ENCODE measurements around the gene TRIO. TPM values are rescaled to one million over a fixed set of nuclear protein-coding genes. Genes with fewer than 3 reads are reported as not detected.
A peak's percentile ranks its signal among the peaks of the same experiment; 100 is the strongest.

Gene TRIO
- total RNA-seq, 2 experiments from 2014 or later = 9.2 to 11.3 TPM

DNA sequence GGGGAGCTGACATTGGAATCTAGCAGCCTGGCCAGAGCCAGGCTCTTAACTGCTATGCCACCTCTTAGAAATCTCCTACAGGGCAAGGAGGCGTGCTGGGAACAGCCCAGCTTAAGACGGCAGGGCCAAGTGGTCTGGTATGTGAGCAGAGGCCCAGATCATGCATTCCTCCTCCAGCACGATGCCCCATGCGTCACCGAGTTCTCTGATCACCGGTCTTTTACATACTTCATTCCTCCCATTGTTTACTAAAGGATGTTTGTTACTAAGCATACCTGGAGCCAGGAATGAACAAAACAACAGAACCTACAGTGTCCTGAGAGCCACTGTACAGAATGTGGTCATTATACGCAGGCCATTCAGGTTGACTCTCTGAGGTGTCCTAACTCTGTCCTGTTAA, 73.8 kb downstream of the TRIO start:
- no peak overlapping the region for H3K4me3 Mint-ChIP-seq
- intact Hi-C loops (cut with DNase I, micrococcal nuclease) = no loop called here
- no peak for ATAC-seq
- H3K9me3 Mint-ChIP-seq (ENCODE audit: low read depth) = no peaks in the 10 kb centered on the region
- ChIA-PET CTCF (no interaction called here), POLR2A (no interaction called here)
- peaks cover 6% of the 10 kb centered on the region for H3K4me1 Mint-ChIP-seq
- peaks cover 7% of the 10 kb centered on the region for H3K27me3 Mint-ChIP-seq
- H3K27ac Mint-ChIP-seq = no peak overlapping the region
- H3K36me3 Mint-ChIP-seq (ENCODE audit: low read depth) = no peaks in the 10 kb centered on the region
- no peak for DNase-seq

GRCh38 chr5:14217587-14217986, 74.4 kb downstream of the TRIO start:
- Mint-ChIP-seq H3K27me3 (peaks cover 8% of the 10 kb centered on the region), H3K27ac (no peak overlapping the region), H3K4me3 (no peak overlapping the region), H3K9me3 (ENCODE audit: low read depth) (no peaks in the 10 kb centered on the region), H3K36me3 (ENCODE audit: low read depth) (no peaks in the 10 kb centered on the region), H3K4me1 (peaks cover 6% of the 10 kb centered on the region)
- ATAC-seq (no peak), DNase-seq (no peak)
- intact Hi-C loops (cut with DNase I, micrococcal nuclease) = no loop called here
- ChIA-PET POLR2A (no interaction called here), CTCF (no interaction called here)

- Mint-ChIP-seq H3K36me3 (ENCODE audit: low read depth) (no peaks in the 10 kb centered on the region), H3K9me3 (ENCODE audit: low read depth) (no peaks in the 10 kb centered on the region), H3K4me1 (peaks cover 6% of the 10 kb centered on the region), H3K4me3 (no peak overlapping the region), H3K27me3 (peaks cover 10% of the 10 kb centered on the region), H3K27ac (no peak overlapping the region)
- ATAC-seq (no peak), DNase-seq (no peak)
- ChIA-PET POLR2A (no interaction called here), CTCF (interaction anchor here (0.9 kb wide), 1 partner anchor 8 kb away, joined by 7 read pairs; no protein-coding TSS in a partner anchor)
- intact Hi-C loops (cut with DNase I, micrococcal nuclease) = no loop called here
Measured at GRCh38 chr5:14218011-14218410, 74.9 kb downstream of the TRIO start.

GRCh38 chr5:14218480-14218879, 75.3 kb downstream of the TRIO start:
- intact Hi-C loops (cut with DNase I, micrococcal nuclease) = no loop called here
- H3K36me3 Mint-ChIP-seq (ENCODE audit: low read depth) = no peaks in the 10 kb centered on the region
- no peak for ATAC-seq

GRCh38 chr5:14218897-14219573, 75.9 kb downstream of the TRIO start:
- H3K9me3 Mint-ChIP-seq (ENCODE audit: low read depth) = no peaks in the 10 kb centered on the region
- intact Hi-C loops (cut with DNase I, micrococcal nuclease) = no loop called here
- H3K27ac Mint-ChIP-seq = no peak overlapping the region
- H3K27me3 Mint-ChIP-seq = peaks cover 13% of the 10 kb centered on the region
- ChIA-PET CTCF (interaction anchor here (0.9 kb wide), 1 partner anchor 9 kb away, joined by 7 read pairs; no protein-coding TSS in a partner anchor), POLR2A (interaction anchor here (0.6 kb wide), 1 partner anchor 149 kb away, joined by 3 read pairs; no protein-coding TSS in a partner anchor)
- DNase-seq = no peak
- no peak overlapping the region for H3K4me3 Mint-ChIP-seq
- H3K4me1 Mint-ChIP-seq = peaks cover 6% of the 10 kb centered on the region
- no peaks in the 10 kb centered on the region for H3K36me3 Mint-ChIP-seq (ENCODE audit: low read depth)
- ATAC-seq = no peak

More at GRCh38 chr5:14218480-14218879, 75.3 kb downstream of the TRIO start:
- H3K4me3 Mint-ChIP-seq = no peak overlapping the region
- H3K27me3 Mint-ChIP-seq = peaks cover 13% of the 10 kb centered on the region
- ChIA-PET CTCF (interaction anchor here (0.9 kb wide), 1 partner anchor 9 kb away, joined by 7 read pairs; no protein-coding TSS in a partner anchor), POLR2A (interaction anchor here (0.6 kb wide), 1 partner anchor 149 kb away, joined by 3 read pairs; no protein-coding TSS in a partner anchor)
- H3K4me1 Mint-ChIP-seq = peaks cover 6% of the 10 kb centered on the region
- DNase-seq = no peak
- H3K27ac Mint-ChIP-seq = no peak overlapping the region
- no peaks in the 10 kb centered on the region for H3K9me3 Mint-ChIP-seq (ENCODE audit: low read depth)

DNA sequence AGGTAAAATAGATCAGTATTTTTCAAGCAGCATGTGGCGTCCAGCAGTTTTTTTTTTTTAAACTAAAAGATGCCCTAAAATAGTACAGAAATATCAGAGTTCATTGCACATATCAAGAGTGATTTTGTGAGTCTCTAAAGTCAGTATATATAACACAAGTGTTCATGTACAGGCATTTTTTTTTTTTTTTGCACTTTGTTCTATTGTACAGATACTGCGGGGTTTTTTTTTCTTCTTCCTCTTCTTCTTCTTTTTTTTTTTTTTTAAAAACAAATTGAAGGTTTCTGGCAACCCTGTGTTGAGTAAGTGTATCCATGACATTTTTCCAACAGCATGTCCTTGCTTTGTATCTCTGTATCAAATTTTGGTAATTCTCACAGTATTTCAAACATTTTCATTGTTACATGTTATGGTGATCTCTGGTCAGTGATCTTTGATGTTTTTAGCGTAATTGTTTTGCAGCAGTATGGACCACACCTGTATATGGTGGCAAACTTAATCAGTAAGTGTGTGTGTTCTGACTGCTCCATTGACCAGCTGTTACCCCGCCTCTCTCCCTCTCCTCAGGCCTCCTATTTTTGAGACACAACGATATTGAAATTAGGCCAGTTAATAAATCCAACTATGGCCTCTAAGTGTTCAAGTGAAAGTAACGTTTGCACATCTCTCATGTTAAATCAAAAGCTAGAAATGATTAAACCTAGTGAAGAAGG, 76.8 kb downstream of the TRIO start:
- POLR2A ChIA-PET = no interaction called here

GRCh38 chr5:14220642-14221041, 77.5 kb downstream of the TRIO start:
- Mint-ChIP-seq H3K9me3 (ENCODE audit: low read depth) (no peaks in the 10 kb centered on the region), H3K4me3 (no peak overlapping the region), H3K27me3 (peaks cover 17% of the 10 kb centered on the region), H3K4me1 (peaks cover 6% of the 10 kb centered on the region), H3K27ac (no peak overlapping the region), H3K36me3 (ENCODE audit: low read depth) (no peaks in the 10 kb centered on the region)
- ATAC-seq (no peak), DNase-seq (no peak)
- intact Hi-C loops (cut with DNase I, micrococcal nuclease) = no loop called here
- CTCF ChIA-PET = interaction anchor here (1.0 kb wide), 1 partner anchor 50 kb away, joined by 3 read pairs; no protein-coding TSS in a partner anchor
- POLR2A ChIA-PET = no interaction called here

More for the DNA sequence above, 76.8 kb downstream of the TRIO start:
- CTCF ChIA-PET = interaction anchor here (1.0 kb wide), 1 partner anchor 50 kb away, joined by 3 read pairs; no protein-coding TSS in a partner anchor
- Mint-ChIP-seq H3K27ac (no peak overlapping the region), H3K27me3 (peaks cover 17% of the 10 kb centered on the region), H3K36me3 (ENCODE audit: low read depth) (no peaks in the 10 kb centered on the region), H3K4me3 (no peak overlapping the region), H3K9me3 (ENCODE audit: low read depth) (no peaks in the 10 kb centered on the region), H3K4me1 (peaks cover 6% of the 10 kb centered on the region)
- ATAC-seq (no peak), DNase-seq (no peak)
- intact Hi-C loops (cut with DNase I, micrococcal nuclease) = no loop called here

GRCh38 chr5:14221732-14222131, 78.6 kb downstream of the TRIO start:
- peaks cover 15% of the 10 kb centered on the region for H3K27me3 Mint-ChIP-seq
- peaks cover 6% of the 10 kb centered on the region for H3K4me1 Mint-ChIP-seq
- DNase-seq = peak; percentile 5
- H3K9me3 Mint-ChIP-seq (ENCODE audit: low read depth) = no peaks in the 10 kb centered on the region
- H3K4me3 Mint-ChIP-seq = no peak overlapping the region
- no peaks in the 10 kb centered on the region for H3K36me3 Mint-ChIP-seq (ENCODE audit: low read depth)
- POLR2A ChIA-PET = no interaction called here
- ATAC-seq = peak; percentile 44
- no peak overlapping the region for H3K27ac Mint-ChIP-seq
- CTCF ChIA-PET = no interaction called here
- intact Hi-C loops (cut with DNase I, micrococcal nuclease) = no loop called here

GRCh38 chr5:14222206-14222605, 79.1 kb downstream of the TRIO start:
- DNase-seq (no peak), ATAC-seq (peak; percentile 33)
- Mint-ChIP-seq H3K27ac (no peak overlapping the region), H3K4me1 (peaks cover 6% of the 10 kb centered on the region), H3K9me3 (ENCODE audit: low read depth) (no peaks in the 10 kb centered on the region), H3K36me3 (ENCODE audit: low read depth) (no peaks in the 10 kb centered on the region), H3K27me3 (peaks cover 15% of the 10 kb centered on the region), H3K4me3 (no peak overlapping the region)
- intact Hi-C loops (cut with DNase I, micrococcal nuclease) = no loop called here
- ChIA-PET CTCF (no interaction called here), POLR2A (no interaction called here)

DNA sequence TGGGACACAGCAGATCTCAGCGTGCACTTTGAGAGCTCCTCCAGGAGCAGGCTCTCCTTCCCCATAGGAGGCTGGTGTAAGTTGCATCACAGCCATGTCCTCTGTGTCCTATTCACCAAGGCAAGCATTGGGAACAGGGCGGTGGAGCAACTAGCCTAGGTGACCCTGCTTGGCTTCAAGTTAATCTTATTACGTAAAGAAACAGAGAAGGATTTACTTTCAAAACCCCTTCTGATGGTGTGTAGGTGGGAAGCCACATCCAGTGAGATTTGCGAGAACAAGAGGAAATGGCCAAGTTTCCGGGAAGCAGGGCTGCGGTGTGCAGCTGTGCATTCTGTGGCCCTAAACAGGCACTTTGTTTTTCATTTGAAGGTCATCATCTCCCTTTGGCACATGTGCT, 80.2 kb downstream of the TRIO start:
- Mint-ChIP-seq H3K36me3 (ENCODE audit: low read depth) (no peaks in the 10 kb centered on the region), H3K4me1 (peaks cover 6% of the 10 kb centered on the region), H3K4me3 (no peak overlapping the region), H3K27ac (no peak overlapping the region), H3K9me3 (ENCODE audit: low read depth) (no peaks in the 10 kb centered on the region), H3K27me3 (peaks cover 13% of the 10 kb centered on the region)
- ATAC-seq = no peak
- ChIA-PET CTCF (interaction anchor here (1.3 kb wide), 1 partner anchor 47 kb away, joined by 3 read pairs; no protein-coding TSS in a partner anchor), POLR2A (no interaction called here)
- peak; percentile 25 for DNase-seq
- intact Hi-C loops (cut with DNase I, micrococcal nuclease) = no loop called here

GRCh38 chr5:14225173-14225834, 82.2 kb downstream of the TRIO start:
- CTCF ChIA-PET = no interaction called here
- Mint-ChIP-seq H3K4me3 (no peak overlapping the region), H3K27ac (no peak overlapping the region), H3K27me3 (peaks cover 13% of the 10 kb centered on the region), H3K36me3 (ENCODE audit: low read depth) (no peaks in the 10 kb centered on the region), H3K4me1 (peaks cover 6% of the 10 kb centered on the region), H3K9me3 (ENCODE audit: low read depth) (no peaks in the 10 kb centered on the region)
- POLR2A ChIA-PET = no interaction called here
- intact Hi-C loops (cut with DNase I, micrococcal nuclease) = no loop called here
- DNase-seq (no peak), ATAC-seq (no peak)
